ENCODE measurements around the gene MTA1. TPM values are rescaled to one million over a fixed set of nuclear protein-coding genes. Genes with fewer than 3 reads are reported as not detected.
A peak's percentile ranks its signal among the peaks of the same experiment; 100 is the strongest.

Gene MTA1
- total and polyA plus RNA-seq, 2 donors: 32.5 to 80.8 TPM

GRCh38 chr14:105426416-105427130, 6.9 kb downstream of the MTA1 start:
- H3K4me3 ChIP-seq (ENCODE audit: low read length in 2 of 2): no peak overlapping the region
- peak overlapping the region in 1 of 2 donors; percentile 37 for H3K27ac ChIP-seq (ENCODE audit: low read depth in 1 of 2, low read length in 1 of 2)
- H3K4me1 ChIP-seq (ENCODE audit: control insufficient read depth in 2 of 2, insufficient read depth in 2 of 2, low read length in 2 of 2): peaks cover 20 to 34% of the 10 kb centered on the region in 2 donors
- no peak for DNase-seq (ENCODE audit: low read depth in 6 of 9, low spot score in 9 of 9)
- peaks cover 34% of the 10 kb centered on the region in 2 donors for H3K36me3 ChIP-seq (ENCODE audit: control insufficient read depth in 2 of 2, insufficient read depth in 2 of 2, low read length in 1 of 2)
- 98% methylated on average over 21 of the region's 21 CpGs for WGBS
- H3K9me3 ChIP-seq (ENCODE audit: control insufficient read depth in 2 of 2, insufficient read depth in 1 of 2, low read length in 1 of 2): peaks cover 5 to 15% of the 10 kb centered on the region in 2 donors
- H3K27me3 ChIP-seq (ENCODE audit: control insufficient read depth in 2 of 2, insufficient read depth in 1 of 2, low read length in 1 of 2): no peaks in the 10 kb centered on the region

DNA sequence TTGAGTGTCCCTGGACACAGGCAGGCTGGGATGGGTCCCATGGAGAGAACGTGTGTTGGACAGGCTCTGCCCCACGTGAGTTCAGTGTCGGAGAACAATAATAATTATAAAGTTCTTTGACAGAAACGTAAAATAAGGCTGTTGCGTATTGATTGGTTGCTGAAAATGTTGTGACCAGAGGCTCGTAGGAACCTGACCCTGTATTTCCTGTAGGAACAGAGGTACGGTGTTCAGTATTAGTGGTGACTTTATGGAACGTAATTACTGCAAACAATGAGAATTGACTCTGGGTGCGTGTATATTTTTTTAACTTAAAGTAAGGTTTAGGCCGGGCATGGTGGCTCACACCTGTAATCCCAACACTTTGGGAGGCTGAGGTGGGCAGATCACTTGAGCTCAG, 7.8 kb downstream of the MTA1 start:
- H3K36me3 ChIP-seq (ENCODE audit: control insufficient read depth in 2 of 2, insufficient read depth in 2 of 2, low read length in 1 of 2): peaks cover 31 to 37% of the 10 kb centered on the region in 2 donors
- 99% methylated on average over 10 of the region's 10 CpGs for WGBS
- peaks cover 11 to 25% of the 10 kb centered on the region in 2 donors for H3K4me1 ChIP-seq (ENCODE audit: control insufficient read depth in 2 of 2, insufficient read depth in 2 of 2, low read length in 2 of 2)
- H3K9me3 ChIP-seq (ENCODE audit: control insufficient read depth in 2 of 2, insufficient read depth in 1 of 2, low read length in 1 of 2): peaks cover 5 to 16% of the 10 kb centered on the region in 2 donors
- H3K4me3 ChIP-seq (ENCODE audit: low read length in 2 of 2): no peak overlapping the region
- no peak for DNase-seq (ENCODE audit: low read depth in 6 of 9, low spot score in 9 of 9)
- no peaks in the 10 kb centered on the region for H3K27me3 ChIP-seq (ENCODE audit: control insufficient read depth in 2 of 2, insufficient read depth in 1 of 2, low read length in 1 of 2)
- H3K27ac ChIP-seq (ENCODE audit: low read depth in 1 of 2, low read length in 1 of 2): peak overlapping the region in 1 of 2 donors; percentile 72

- H3K36me3 ChIP-seq (ENCODE audit: control insufficient read depth in 2 of 2, insufficient read depth in 2 of 2, low read length in 1 of 2): peaks cover 31 to 37% of the 10 kb centered on the region in 2 donors
- DNase-seq (ENCODE audit: low read depth in 6 of 9, low spot score in 9 of 9): peak in 4 of 9 donors; percentile 43 to 60 (median 50)
- peak overlapping the region in 1 of 2 donors; percentile 72 for H3K27ac ChIP-seq (ENCODE audit: low read depth in 1 of 2, low read length in 1 of 2)
- 74% methylated on average over 9 of the region's 9 CpGs for WGBS
- no peak overlapping the region for H3K4me3 ChIP-seq (ENCODE audit: low read length in 2 of 2)
- no peaks in the 10 kb centered on the region for H3K27me3 ChIP-seq (ENCODE audit: control insufficient read depth in 2 of 2, insufficient read depth in 1 of 2, low read length in 1 of 2)
- H3K4me1 ChIP-seq (ENCODE audit: control insufficient read depth in 2 of 2, insufficient read depth in 2 of 2, low read length in 2 of 2): peaks cover 6 to 21% of the 10 kb centered on the region in 2 donors
- H3K9me3 ChIP-seq (ENCODE audit: control insufficient read depth in 2 of 2, insufficient read depth in 1 of 2, low read length in 1 of 2): peaks cover 5 to 16% of the 10 kb centered on the region in 2 donors
These were observed 8.4 kb downstream of the MTA1 start for GRCh38 chr14:105427936-105428485.

GRCh38 chr14:105430042-105430441, 10.4 kb downstream of the MTA1 start:
- Histone ChIP-seq H3K9me3 (ENCODE audit: control insufficient read depth in 2 of 2, insufficient read depth in 1 of 2, low read length in 1 of 2) (peaks cover 5 to 17% of the 10 kb centered on the region in 2 donors), H3K4me3 (ENCODE audit: low read length in 2 of 2) (no peak overlapping the region), H3K27ac (ENCODE audit: low read depth in 1 of 2, low read length in 1 of 2) (no peak overlapping the region), H3K36me3 (ENCODE audit: control insufficient read depth in 2 of 2, insufficient read depth in 2 of 2, low read length in 1 of 2) (peaks cover 29 to 33% of the 10 kb centered on the region in 2 donors), H3K4me1 (ENCODE audit: control insufficient read depth in 2 of 2, insufficient read depth in 2 of 2, low read length in 2 of 2) (peaks cover 6 to 21% of the 10 kb centered on the region in 2 donors), H3K27me3 (ENCODE audit: control insufficient read depth in 2 of 2, insufficient read depth in 1 of 2, low read length in 1 of 2) (no peaks in the 10 kb centered on the region)
- DNase-seq (ENCODE audit: low read depth in 6 of 9, low spot score in 9 of 9): no peak
- 98% methylated on average over 6 of the region's 6 CpGs for WGBS

GRCh38 chr14:105430565-105430964, 10.9 kb downstream of the MTA1 start:
- no peaks in the 10 kb centered on the region for H3K27me3 ChIP-seq (ENCODE audit: control insufficient read depth in 2 of 2, insufficient read depth in 1 of 2, low read length in 1 of 2)
- H3K4me3 ChIP-seq (ENCODE audit: low read length in 2 of 2): no peak overlapping the region
- peaks cover 5 to 21% of the 10 kb centered on the region in 2 donors for H3K9me3 ChIP-seq (ENCODE audit: control insufficient read depth in 2 of 2, insufficient read depth in 1 of 2, low read length in 1 of 2)
- H3K27ac ChIP-seq (ENCODE audit: low read depth in 1 of 2, low read length in 1 of 2): no peak overlapping the region
- no peak for DNase-seq (ENCODE audit: low read depth in 6 of 9, low spot score in 9 of 9)
- peaks cover 25 to 28% of the 10 kb centered on the region in 2 donors for H3K36me3 ChIP-seq (ENCODE audit: control insufficient read depth in 2 of 2, insufficient read depth in 2 of 2, low read length in 1 of 2)
- peaks cover 6 to 21% of the 10 kb centered on the region in 2 donors for H3K4me1 ChIP-seq (ENCODE audit: control insufficient read depth in 2 of 2, insufficient read depth in 2 of 2, low read length in 2 of 2)
- 84% methylated on average over 9 of the region's 9 CpGs for WGBS

DNA sequence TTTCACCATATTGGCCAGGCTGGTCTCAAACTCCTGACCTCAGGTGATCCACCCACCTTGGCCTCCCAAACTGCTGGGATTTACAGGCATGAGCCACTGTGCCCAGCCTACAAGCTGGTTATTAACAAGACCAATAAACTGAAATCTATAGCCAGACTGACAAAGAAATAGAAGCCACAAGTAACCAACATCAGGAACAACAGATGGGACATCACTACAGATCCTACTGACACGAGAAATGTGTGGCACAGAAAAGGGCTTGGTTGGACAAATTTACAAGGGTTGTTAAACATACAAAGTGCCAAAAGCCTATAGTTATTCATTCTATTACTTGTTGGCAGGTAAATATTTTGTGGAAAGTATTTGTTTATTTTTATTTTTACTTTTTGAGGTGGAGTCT, 11.6 kb downstream of the MTA1 start:
- H3K9me3 ChIP-seq (ENCODE audit: control insufficient read depth in 2 of 2, insufficient read depth in 1 of 2, low read length in 1 of 2): peaks cover 5 to 21% of the 10 kb centered on the region in 2 donors
- no peaks in the 10 kb centered on the region for H3K27me3 ChIP-seq (ENCODE audit: control insufficient read depth in 2 of 2, insufficient read depth in 1 of 2, low read length in 1 of 2)
- no peak overlapping the region for H3K27ac ChIP-seq (ENCODE audit: low read depth in 1 of 2, low read length in 1 of 2)
- no peak overlapping the region for H3K4me3 ChIP-seq (ENCODE audit: low read length in 2 of 2)
- peaks cover 6 to 21% of the 10 kb centered on the region in 2 donors for H3K4me1 ChIP-seq (ENCODE audit: control insufficient read depth in 2 of 2, insufficient read depth in 2 of 2, low read length in 2 of 2)
- H3K36me3 ChIP-seq (ENCODE audit: control insufficient read depth in 2 of 2, insufficient read depth in 2 of 2, low read length in 1 of 2): peaks cover 21 to 24% of the 10 kb centered on the region in 2 donors
- WGBS: 97% methylated on average over 1 of the region's 1 CpG
- no peak for DNase-seq (ENCODE audit: low read depth in 6 of 9, low spot score in 9 of 9)

- WGBS: 97% methylated on average over 12 of the region's 12 CpGs
- Histone ChIP-seq H3K9me3 (ENCODE audit: control insufficient read depth in 2 of 2, insufficient read depth in 1 of 2, low read length in 1 of 2) (peaks cover 2 to 21% of the 10 kb centered on the region in 2 donors), H3K4me1 (ENCODE audit: control insufficient read depth in 2 of 2, insufficient read depth in 2 of 2, low read length in 2 of 2) (peaks cover 0 to 11% of the 10 kb centered on the region in 2 donors), H3K36me3 (ENCODE audit: control insufficient read depth in 2 of 2, insufficient read depth in 2 of 2, low read length in 1 of 2) (peaks cover 18 to 24% of the 10 kb centered on the region in 2 donors), H3K27ac (ENCODE audit: low read depth in 1 of 2, low read length in 1 of 2) (no peak overlapping the region), H3K4me3 (ENCODE audit: low read length in 2 of 2) (no peak overlapping the region), H3K27me3 (ENCODE audit: control insufficient read depth in 2 of 2, insufficient read depth in 1 of 2, low read length in 1 of 2) (no peaks in the 10 kb centered on the region)
- no peak for DNase-seq (ENCODE audit: low read depth in 6 of 9, low spot score in 9 of 9)
These were observed 13.0 kb downstream of the MTA1 start for GRCh38 chr14:105432657-105433056.

- Histone ChIP-seq H3K27me3 (ENCODE audit: control insufficient read depth in 2 of 2, insufficient read depth in 1 of 2, low read length in 1 of 2) (no peaks in the 10 kb centered on the region), H3K9me3 (ENCODE audit: control insufficient read depth in 2 of 2, insufficient read depth in 1 of 2, low read length in 1 of 2) (peaks cover 2 to 19% of the 10 kb centered on the region in 2 donors), H3K4me1 (ENCODE audit: control insufficient read depth in 2 of 2, insufficient read depth in 2 of 2, low read length in 2 of 2) (peaks cover 0 to 6% of the 10 kb centered on the region in 2 donors), H3K4me3 (ENCODE audit: low read length in 2 of 2) (no peak overlapping the region), H3K36me3 (ENCODE audit: control insufficient read depth in 2 of 2, insufficient read depth in 2 of 2, low read length in 1 of 2) (peaks cover 18 to 27% of the 10 kb centered on the region in 2 donors), H3K27ac (ENCODE audit: low read depth in 1 of 2, low read length in 1 of 2) (no peak overlapping the region)
- WGBS: 94% methylated on average over 17 of the region's 17 CpGs
- no peak for DNase-seq (ENCODE audit: low read depth in 6 of 9, low spot score in 9 of 9)
These were observed 13.6 kb downstream of the MTA1 start for GRCh38 chr14:105433161-105433605.

- DNase-seq (ENCODE audit: low read depth in 6 of 9, low spot score in 9 of 9): no peak
- no peaks in the 10 kb centered on the region for H3K4me1 ChIP-seq (ENCODE audit: control insufficient read depth in 2 of 2, insufficient read depth in 2 of 2, low read length in 2 of 2)
- WGBS: 98% methylated on average over 12 of the region's 12 CpGs
- H3K27ac ChIP-seq (ENCODE audit: low read depth in 1 of 2, low read length in 1 of 2): no peak overlapping the region
- peaks cover 2 to 19% of the 10 kb centered on the region in 2 donors for H3K9me3 ChIP-seq (ENCODE audit: control insufficient read depth in 2 of 2, insufficient read depth in 1 of 2, low read length in 1 of 2)
- H3K27me3 ChIP-seq (ENCODE audit: control insufficient read depth in 2 of 2, insufficient read depth in 1 of 2, low read length in 1 of 2): no peaks in the 10 kb centered on the region
- peaks cover 25 to 47% of the 10 kb centered on the region in 2 donors for H3K36me3 ChIP-seq (ENCODE audit: control insufficient read depth in 2 of 2, insufficient read depth in 2 of 2, low read length in 1 of 2)
- no peak overlapping the region for H3K4me3 ChIP-seq (ENCODE audit: low read length in 2 of 2)
These were observed 16.8 kb downstream of the MTA1 start for GRCh38 chr14:105436402-105436801.
